ENCODE data around the gene PIWIL4. TPM values are rescaled to one million over a fixed set of nuclear protein-coding genes. Genes with fewer than 3 reads are reported as not detected.

PIWIL4 gene
- polyA plus RNA-seq, 1 of the 3 experiments (the other 2 are of a cell fraction) = 1.7 TPM

- TF ChIP-seq POLR2AphosphoS5 (IDR thresholded peaks at IDR 0.05; ENCODE audit: low read depth, low read length) = no peak
- no peak for TF ChIP-seq TCF12 (IDR thresholded peaks at IDR 0.05)
- no peak for TF ChIP-seq TAF1 (IDR thresholded peaks at IDR 0.05; ENCODE audit: borderline replicate concordance, low read depth, low read length)
- TF ChIP-seq ELF1 (IDR thresholded peaks at IDR 0.05) = no peak
- TF ChIP-seq RXRA (IDR thresholded peaks at IDR 0.05; ENCODE audit: borderline replicate concordance, low read depth) = no peak
- TF ChIP-seq, protein P1, sequence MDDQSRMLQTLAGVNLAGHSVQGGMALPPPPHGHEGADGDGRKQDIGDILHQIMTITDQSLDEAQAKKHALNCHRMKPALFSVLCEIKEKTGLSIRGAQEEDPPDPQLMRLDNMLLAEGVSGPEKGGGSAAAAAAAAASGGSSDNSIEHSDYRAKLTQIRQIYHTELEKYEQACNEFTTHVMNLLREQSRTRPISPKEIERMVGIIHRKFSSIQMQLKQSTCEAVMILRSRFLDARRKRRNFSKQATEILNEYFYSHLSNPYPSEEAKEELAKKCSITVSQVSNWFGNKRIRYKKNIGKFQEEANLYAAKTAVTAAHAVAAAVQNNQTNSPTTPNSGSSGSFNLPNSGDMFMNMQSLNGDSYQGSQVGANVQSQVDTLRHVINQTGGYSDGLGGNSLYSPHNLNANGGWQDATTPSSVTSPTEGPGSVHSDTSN (IDR thresholded peaks at IDR 0.05) = no peak
- TF ChIP-seq, protein P2, sequence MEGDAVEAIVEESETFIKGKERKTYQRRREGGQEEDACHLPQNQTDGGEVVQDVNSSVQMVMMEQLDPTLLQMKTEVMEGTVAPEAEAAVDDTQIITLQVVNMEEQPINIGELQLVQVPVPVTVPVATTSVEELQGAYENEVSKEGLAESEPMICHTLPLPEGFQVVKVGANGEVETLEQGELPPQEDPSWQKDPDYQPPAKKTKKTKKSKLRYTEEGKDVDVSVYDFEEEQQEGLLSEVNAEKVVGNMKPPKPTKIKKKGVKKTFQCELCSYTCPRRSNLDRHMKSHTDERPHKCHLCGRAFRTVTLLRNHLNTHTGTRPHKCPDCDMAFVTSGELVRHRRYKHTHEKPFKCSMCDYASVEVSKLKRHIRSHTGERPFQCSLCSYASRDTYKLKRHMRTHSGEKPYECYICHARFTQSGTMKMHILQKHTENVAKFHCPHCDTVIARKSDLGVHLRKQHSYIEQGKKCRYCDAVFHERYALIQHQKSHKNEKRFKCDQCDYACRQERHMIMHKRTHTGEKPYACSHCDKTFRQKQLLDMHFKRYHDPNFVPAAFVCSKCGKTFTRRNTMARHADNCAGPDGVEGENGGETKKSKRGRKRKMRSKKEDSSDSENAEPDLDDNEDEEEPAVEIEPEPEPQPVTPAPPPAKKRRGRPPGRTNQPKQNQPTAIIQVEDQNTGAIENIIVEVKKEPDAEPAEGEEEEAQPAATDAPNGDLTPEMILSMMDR (IDR thresholded peaks at IDR 0.05) = no peak
- TF ChIP-seq NRF1 (IDR thresholded peaks at IDR 0.05; ENCODE audit: low read depth, low read length) = no peak
- TF ChIP-seq REST (IDR thresholded peaks at IDR 0.05; ENCODE audit: low read depth, low read length) = no peak
- no peak for TF ChIP-seq MEF2A (IDR thresholded peaks at IDR 0.05; ENCODE audit: borderline replicate concordance, low read depth)
- no peak for TF ChIP-seq USF1 (IDR thresholded peaks at IDR 0.05; ENCODE audit: borderline replicate concordance, low read depth)
- no peak for TF ChIP-seq RAD21 (IDR thresholded peaks at IDR 0.05; ENCODE audit: low read length)
- no peak for TF ChIP-seq YY1 (IDR thresholded peaks at IDR 0.05; ENCODE audit: low read depth)
- TF ChIP-seq GABPA (IDR thresholded peaks at IDR 0.05; ENCODE audit: low read depth) = no peak
- no peak for TF ChIP-seq EZH2phosphoT487 (IDR thresholded peaks at IDR 0.05; ENCODE audit: borderline replicate concordance, low read depth)
- TF ChIP-seq, protein P3, sequence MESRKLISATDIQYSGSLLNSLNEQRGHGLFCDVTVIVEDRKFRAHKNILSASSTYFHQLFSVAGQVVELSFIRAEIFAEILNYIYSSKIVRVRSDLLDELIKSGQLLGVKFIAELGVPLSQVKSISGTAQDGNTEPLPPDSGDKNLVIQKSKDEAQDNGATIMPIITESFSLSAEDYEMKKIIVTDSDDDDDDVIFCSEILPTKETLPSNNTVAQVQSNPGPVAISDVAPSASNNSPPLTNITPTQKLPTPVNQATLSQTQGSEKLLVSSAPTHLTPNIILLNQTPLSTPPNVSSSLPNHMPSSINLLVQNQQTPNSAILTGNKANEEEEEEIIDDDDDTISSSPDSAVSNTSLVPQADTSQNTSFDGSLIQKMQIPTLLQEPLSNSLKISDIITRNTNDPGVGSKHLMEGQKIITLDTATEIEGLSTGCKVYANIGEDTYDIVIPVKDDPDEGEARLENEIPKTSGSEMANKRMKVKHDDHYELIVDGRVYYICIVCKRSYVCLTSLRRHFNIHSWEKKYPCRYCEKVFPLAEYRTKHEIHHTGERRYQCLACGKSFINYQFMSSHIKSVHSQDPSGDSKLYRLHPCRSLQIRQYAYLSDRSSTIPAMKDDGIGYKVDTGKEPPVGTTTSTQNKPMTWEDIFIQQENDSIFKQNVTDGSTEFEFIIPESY (IDR thresholded peaks at IDR 0.05; ENCODE audit: borderline replicate concordance, low read depth) = no peak
- no peak for TF ChIP-seq NFIC (IDR thresholded peaks at IDR 0.05; ENCODE audit: borderline replicate concordance)
- TF ChIP-seq JUND (IDR thresholded peaks at IDR 0.05) = no peak
- TF ChIP-seq RCOR1 (IDR thresholded peaks at IDR 0.05; ENCODE audit: low read length) = no peak
- ChIA-PET CTCF (interaction anchor here (1.4 to 3.0 kb wide), 2 partner anchors 8 to 19 kb away, joined by 3 to 11 read pairs; no protein-coding TSS in a partner anchor), POLR2A (no interaction called here)
- Histone ChIP-seq H3K9me3 (no peaks in the 10 kb centered on the region), H3K9me2 (no peaks in the 10 kb centered on the region), H2AFZ (ENCODE audit: low read depth) (no peak overlapping the region), H3K4me1 (ENCODE audit: control insufficient read depth in 1 of 2, insufficient read depth in 2 of 2, low read depth in 1 of 2, low read length in 1 of 2) (no peaks in the 10 kb centered on the region), H3K79me2 (ENCODE audit: insufficient read depth) (no peaks in the 10 kb centered on the region), H4K20me1 (ENCODE audit: insufficient read depth) (no peaks in the 10 kb centered on the region), H3K36me3 (replicated peaks in 1 of 2; ENCODE audit: control insufficient read depth in 1 of 2, insufficient read depth in 2 of 2, low read length in 1 of 2) (no peaks in the 10 kb centered on the region), H3K27ac (ENCODE audit: low read depth in 2 of 2, low read length in 1 of 2) (no peak overlapping the region), H3F3A (replicated peaks; ENCODE audit: insufficient read depth) (no peaks in the 10 kb centered on the region), H3K4me2 (no peak overlapping the region), H3K9ac (no peak overlapping the region), H3K4me3 (ENCODE audit: low read depth in 2 of 2, low read length in 1 of 2) (no peak overlapping the region), H3K27me3 (ENCODE audit: insufficient read depth) (no peaks in the 10 kb centered on the region)
- no peak for DNase-seq
- WGBS (ENCODE audit: low lambda C conversion rate) = 69% methylated on average over 3 of the region's 3 CpGs
Measured at GRCh38 chr11:94604482-94604881, 37.3 kb downstream of the PIWIL4 start.

All from SK-N-SH (cell line).